GM12872 (cell line): Measurements from ENCODE around the gene TUBB1.

Source experiments
- TF ChIP-seq, protein P1 (sequence below): IDR thresholded peaks from 3 replicates; pipeline ENCODE4 v1.5.1; 2011; ENCODE audit warnings: low read depth, mild to moderate bottlenecking, low read length, moderate library complexity; ENCODE audit not compliant: insufficient read depth

TUBB1 gene

DNA sequence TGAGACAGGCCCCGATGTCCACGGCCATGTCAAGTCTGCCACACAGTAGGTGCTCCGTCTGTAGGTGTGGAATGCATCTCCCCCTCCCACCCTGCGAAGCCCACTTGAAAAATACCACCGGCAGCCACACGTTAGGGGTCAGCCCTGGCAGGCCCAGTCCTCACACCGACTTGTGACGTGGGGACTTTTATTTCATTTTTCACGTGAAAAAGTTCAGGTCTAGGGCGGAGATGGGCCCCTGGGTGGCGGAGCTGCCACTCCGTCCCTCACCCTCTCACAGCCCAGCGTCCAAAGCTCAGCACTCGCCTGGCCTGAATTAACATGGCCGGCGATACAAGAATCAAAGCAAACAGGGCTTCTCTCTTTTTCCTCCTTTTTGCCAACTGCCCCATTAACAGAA, 3.8 kb upstream of the TUBB1 start:
- TF ChIP-seq, protein P1, sequence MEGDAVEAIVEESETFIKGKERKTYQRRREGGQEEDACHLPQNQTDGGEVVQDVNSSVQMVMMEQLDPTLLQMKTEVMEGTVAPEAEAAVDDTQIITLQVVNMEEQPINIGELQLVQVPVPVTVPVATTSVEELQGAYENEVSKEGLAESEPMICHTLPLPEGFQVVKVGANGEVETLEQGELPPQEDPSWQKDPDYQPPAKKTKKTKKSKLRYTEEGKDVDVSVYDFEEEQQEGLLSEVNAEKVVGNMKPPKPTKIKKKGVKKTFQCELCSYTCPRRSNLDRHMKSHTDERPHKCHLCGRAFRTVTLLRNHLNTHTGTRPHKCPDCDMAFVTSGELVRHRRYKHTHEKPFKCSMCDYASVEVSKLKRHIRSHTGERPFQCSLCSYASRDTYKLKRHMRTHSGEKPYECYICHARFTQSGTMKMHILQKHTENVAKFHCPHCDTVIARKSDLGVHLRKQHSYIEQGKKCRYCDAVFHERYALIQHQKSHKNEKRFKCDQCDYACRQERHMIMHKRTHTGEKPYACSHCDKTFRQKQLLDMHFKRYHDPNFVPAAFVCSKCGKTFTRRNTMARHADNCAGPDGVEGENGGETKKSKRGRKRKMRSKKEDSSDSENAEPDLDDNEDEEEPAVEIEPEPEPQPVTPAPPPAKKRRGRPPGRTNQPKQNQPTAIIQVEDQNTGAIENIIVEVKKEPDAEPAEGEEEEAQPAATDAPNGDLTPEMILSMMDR = no peak

DNA sequence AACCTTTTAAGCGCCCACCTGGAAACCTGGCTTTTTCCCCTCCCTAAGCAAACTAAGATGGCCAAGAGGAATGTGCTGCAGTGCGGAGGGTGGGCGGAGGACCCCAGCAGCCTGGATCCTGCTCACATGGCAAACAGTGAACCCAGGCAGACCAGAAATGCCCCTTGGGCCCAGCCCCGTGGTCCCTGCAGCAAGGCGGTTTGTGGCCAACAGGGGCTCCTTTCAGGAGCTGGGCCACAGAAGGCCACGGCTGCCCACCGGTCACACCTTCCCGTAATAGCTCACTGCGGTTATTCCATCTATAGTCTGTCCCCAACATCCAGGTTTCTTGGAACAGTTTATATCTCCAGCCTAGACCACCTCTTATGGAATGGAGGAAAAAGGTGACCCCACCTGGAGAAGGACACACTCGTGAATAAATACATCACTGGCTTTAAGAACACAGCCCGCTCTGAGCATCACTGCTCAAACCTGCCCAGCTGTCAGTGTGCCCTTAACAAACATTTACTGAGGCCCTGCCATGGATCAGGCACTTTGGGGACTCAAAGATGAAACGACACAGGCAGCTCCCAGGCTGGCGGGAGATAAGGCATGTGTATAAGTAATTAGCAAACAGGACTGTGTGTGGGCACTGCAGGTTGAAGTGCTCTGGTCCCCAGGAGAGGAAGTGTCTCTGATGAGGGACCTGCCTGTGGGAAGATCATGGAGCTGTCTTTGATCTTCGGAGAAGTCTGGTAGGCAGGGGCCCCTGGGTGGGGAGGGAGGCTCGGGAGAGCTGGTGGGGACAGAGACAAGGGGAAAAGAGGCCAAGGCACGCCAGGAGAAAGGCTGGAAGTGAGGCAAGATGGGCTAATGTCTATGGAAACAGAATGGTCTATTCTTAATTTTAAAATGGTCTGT, 3.2 kb upstream of the TUBB1 start:
- TF ChIP-seq, protein P1 = no peak

DNA sequence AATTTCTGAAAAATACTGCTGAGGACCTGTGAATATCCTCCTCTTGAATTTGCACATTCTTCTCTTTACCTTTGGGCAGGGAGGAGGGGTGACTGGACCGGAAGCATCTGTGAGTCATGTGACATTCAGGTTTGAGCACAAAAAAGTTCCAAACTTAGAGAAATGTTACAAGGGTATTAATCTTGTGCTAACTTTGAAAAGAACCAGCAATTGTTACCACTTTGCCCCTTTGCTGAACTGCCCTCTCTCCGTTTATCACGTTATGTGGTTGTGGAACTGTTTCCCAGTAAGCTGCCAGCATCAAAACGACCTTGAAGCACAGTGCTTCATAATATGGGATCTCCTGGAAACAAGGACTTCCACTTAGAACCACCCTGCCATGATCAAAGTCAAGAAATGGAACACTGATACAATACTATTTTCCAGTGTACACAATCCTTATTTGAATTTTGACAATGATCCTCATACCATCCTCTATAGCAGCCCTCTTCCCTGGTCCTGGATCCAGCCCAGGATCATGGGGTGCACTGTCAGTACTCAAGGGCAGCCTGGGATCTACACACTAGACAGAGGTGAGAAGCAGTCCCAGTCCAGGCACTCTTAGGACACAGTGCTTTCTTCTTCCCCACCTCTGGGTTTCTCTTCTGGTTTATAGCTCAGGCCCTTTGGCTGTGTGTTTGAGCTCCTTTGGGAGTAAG, 2.3 kb upstream of the TUBB1 start:
- TF ChIP-seq, protein P1 = no peak

DNA sequence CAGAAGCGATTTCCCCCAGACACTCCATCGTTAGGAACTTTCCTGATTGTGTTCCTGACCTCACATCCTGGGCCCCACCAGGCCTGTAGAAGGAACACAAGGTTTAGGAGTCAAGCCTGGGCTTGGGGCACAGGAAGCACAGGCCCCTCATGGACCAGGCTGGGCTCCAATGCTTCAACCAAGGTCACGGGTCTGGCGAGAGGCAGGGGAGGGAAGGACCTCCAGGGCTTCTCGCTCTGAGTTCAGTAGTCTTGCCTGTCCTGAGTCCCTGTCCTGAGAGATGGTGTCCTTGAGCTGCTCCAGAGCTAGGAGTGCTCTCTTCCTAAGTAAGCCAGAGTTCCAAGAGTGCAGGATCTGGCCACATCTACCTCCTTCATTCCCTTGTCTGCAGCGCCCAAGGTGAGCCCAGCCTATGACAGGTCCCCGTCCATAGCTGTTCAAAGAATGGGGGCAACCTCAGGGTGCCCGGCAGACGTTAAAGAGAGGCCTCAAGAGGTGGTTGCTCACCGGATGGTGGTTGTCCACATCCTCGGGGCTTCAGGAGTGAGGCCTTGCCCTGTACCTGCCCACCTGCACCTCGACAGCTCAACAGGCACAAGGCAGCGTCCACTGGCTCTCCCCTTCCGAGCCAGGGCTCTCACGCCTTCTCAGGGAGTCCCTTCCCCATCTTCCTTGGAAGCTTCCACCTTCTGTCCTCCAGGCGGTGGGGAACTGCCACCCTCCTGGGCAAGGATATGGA, 1.6 kb upstream of the TUBB1 start:
- TF ChIP-seq, protein P1 = no peak

DNA sequence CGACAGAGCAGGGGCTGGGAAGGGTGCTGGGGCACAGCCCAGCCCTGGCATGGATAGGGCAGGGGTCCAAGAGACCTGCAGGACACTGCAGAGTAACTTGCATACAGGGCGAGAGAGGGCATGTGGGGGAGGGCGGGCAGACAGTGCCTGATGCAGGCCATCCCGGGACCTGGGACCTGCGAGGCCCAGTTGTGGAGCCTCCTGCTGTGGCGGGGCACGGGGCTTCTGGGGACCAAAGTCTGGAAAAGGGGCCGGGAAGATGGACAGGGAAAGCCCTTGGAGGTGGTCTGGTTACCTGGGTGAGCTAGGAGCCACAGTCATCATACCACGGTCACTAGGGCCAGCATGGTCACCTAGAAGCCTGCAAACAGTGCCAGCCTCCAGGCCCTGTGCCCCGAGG, 412 bp upstream of the TUBB1 start:
- TF ChIP-seq, protein P1 = no peak

DNA sequence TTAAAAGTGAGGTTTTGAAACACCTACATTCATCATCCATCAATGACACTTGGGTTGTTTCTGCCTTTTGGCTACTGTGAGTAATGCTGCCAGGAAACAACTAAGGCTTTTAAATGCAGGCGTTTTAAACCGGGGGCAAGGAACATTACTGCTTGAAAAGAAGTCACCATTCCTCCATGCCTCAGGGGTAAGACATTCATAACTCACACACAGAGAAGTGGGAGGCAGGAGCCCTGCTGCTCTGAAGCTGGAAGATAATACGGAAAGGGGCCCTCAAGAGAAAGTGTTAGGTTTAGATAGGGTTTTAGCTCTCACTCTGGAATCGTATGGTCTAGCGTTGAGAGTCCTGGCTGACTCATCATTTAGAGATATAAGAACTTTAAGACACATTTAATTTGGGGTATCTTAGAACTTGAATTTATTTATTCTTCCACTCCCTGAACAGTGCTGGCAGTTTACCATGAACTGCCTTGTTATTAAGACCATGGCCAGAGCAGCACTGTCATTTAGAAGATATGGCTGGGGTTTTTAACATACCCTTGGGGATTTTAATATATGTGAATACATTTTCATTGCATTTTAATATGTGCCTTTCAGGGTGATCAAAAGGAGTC, 1.8 kb downstream of the TUBB1 start:
- TF ChIP-seq, protein P1 = no peak
